ENCODE results near the gene PAQR4.

PAQR4 gene

DNA sequence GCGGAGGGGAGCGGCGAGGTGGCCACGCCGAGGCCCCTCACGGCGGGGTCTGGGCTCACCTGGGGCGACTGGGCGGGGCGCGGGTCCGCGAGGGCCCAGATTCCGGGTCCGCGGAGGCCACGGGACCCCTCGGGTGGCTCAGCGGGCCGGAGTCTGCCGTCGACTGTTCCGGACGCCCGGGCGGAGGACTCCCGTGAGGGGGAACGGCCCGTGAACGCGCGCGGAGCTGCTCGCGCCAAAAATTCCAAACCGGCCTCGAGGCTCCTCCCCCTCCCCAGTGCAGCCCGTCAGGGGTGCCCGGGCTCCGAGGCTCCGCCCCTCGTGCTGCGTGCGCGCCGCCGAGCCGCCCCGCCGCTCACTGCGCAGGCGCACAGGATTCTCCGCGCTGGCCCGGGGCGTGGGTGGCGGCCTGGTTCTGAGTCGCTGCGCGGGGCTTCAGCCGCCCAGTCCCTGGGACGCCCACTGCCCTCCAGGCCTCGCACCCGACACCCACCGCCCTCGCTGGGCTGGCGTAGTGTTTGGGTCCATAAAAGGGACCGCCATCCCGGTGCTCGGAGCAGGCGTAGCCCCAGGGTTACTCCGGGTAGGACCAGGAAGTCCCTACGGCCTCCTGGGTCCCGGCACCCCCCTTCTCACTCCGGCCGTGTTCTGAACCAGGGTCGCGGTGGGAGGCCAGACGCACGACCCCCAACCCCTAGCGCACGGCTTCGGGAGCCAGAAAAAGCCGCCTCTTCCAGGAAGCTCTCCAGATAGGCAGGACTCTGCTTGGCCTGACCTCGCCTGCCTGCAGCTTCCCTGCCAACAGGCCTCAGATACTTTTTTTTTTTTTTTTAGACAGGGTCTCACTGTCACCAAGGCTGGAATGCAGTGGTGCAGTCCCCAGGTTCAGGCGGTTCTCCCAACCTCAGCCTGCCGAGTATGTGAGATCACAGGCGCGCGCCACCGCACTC lies 11.4 kb downstream of the PAQR4 start, which contains the start of gene PKMYT1:
Gene PKMYT1 (minus strand): TSS at position 220 of the 950 bp plus-strand sequence. CDS start 789 bp downstream, outside the sequence.
- peak; percentile 37 for DNase-seq (ENCODE audit: low read depth)

DNA sequence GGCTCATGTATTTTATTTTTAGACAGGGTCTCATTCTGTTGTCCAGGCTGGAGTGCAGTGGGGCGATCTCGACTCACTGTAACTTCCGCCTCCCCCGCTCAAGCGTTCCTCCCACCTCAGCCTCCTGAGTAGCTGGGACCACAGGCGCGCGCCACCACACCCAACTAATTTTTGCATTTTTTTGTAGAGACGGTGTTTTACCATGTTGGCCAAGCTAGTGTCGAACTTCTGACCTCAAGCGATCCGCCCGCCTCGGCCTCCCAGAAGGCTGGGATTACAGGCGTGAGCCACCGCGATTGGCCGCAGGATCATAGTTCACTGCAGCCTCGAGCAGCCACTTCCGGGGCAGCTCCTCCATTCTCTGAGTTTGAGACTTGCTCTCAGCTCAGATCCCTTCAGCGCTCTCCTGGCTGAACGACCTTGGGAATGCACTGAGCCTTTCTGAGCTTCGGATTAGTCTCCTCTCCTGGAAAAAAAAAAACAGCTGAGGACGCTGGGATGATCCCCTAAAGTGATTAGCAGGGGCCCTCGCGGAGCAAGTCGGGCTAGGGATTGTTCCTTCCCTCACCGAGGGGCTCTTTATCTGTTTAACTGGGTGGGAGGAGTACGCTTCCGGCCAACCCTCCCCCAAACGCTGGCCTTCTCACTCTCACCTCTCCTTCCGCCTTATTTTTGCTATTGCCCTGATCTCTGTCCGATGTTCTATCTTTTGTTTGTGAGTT lies 12.2 kb downstream of the PAQR4 start:
- no peak for DNase-seq (ENCODE audit: low read depth)

DNA sequence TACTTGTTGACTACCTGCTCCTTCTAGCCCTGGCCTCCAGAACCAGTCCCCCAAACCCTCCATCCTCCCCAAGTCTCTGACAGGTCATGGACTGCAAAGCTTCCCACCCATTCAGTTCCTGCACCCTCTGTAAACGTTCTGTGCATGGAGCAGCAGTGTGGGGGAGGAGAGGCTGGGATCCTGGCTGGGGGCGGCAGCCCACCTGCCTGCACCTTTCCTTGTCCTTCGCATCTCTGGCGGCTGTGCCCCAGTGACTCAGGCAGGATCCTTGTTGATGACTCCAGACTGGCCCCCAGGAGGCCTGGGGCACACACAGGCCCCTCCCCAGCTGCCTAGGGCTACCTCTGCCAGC lies 12.7 kb downstream of the PAQR4 start:
- DNase-seq (ENCODE audit: low read depth): no peak

DNA sequence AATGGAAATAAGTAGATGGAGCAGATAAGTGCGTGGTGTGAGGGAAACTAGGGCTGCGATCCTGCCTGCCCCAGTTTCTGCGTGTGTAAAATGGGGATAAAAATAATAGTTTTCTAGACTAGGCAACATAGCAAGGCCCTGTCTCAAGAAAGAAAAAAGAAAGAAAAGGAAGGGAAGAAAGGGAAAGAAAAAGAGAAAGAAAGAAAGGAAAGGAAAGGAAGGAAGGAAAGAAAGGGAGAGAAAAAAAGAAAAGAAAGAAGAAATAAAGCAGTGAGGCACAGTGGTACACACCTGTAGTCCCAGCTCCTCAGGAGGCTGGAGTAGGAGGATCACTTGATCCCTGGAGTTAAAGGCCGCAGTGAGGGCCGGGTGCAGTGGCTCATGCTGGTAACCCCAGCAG lies 13.3 kb downstream of the PAQR4 start:
- DNase-seq (ENCODE audit: low read depth): no peak

DNA sequence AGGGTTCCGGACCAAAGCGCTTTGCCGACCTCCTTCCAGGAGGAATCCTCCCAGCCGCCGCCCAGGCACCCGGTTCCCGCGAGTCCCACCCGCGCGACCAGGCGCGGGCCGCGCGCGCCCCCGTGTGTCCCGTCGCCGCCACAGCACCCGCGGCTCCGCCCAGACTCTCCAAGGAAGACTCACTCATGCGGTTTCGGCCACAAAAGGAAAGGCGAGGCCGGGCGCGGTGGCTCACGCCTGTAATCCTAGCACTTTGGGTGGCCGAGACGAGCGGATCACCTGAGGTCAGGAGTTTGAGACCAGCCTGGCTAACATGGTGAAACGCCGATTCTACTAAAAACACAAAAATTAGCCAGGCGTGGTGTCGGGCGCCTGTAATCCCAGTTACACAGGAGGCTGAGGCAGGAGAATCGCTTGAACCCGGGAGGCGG lies 14.6 kb downstream of the PAQR4 start:
- DNase-seq (ENCODE audit: low read depth): peak; percentile 27

DNA sequence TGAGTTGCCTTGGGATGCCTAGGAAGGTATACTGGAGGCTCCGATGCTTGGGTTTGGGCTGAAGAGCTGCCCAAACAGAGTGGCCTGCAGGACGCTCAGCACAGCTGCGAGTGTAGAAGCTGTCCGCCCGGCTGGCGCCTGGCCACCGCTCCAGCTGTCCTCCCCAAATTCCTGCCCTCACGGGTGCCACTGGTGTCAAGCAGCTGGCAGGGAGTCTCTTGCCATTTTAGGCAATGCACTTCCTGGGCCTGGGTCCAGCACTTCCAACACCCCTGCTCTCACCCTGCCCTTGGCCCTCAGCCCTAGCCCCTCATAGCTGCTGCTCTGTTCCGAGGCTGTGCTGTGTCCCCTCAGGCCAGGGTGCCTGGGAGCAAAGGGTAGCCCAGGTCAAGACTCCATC lies 16.3 kb downstream of the PAQR4 start:
- no peak for DNase-seq (ENCODE audit: low read depth)

DNA sequence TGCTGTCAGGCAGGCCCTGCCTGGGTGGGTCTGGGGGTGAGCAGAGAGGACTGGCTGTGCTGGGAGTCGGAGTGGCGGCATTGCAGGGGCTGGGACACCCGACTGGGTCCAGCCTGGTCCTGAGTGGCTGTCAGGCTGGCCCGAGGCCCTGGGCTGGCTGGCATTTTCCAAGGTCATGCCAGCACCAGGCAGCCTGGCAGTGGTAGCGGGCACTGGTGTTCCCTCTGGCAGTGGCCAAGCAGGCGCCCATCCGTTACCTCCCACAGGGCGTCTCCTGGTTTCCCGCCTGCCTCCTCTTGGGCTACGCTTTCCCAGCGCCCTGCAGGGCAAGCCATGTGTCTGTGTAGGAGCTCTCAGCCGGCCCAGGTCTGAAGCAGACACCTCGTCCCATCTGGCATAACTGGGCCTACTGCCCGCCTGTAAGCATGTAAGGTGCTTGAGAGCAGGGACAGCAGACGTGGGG lies 16.8 kb downstream of the PAQR4 start:
- DNase-seq (ENCODE audit: low read depth): no peak

DNA sequence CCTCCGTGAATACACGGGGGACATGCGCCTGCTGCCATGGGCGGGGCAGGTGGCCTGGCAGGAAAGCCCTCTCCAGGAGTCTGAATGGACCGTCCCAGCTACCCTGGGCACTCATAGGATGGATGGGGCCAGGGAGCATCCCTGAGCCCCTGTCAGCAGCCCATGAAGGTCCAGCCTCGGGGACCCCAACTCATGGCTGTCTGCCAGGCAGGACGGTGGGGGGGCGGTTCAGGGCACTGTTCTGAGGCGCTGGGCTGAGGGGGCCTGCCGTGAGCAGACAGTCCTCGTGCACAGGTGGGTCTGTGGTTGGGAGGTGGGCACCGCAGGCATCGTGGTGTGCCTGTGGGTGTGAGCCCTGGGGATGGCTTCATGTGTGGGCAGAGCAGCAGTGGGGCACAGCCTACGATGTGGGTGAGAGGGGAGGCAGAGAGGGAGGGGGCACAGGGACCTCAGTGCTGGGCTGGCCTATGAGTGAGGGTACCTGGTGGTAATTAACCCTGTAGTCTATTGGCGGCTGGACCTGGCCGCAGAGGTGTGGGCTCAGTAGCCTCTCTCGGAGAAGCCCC lies 17.6 kb downstream of the PAQR4 start:
- no peak for DNase-seq (ENCODE audit: low read depth)

DNA sequence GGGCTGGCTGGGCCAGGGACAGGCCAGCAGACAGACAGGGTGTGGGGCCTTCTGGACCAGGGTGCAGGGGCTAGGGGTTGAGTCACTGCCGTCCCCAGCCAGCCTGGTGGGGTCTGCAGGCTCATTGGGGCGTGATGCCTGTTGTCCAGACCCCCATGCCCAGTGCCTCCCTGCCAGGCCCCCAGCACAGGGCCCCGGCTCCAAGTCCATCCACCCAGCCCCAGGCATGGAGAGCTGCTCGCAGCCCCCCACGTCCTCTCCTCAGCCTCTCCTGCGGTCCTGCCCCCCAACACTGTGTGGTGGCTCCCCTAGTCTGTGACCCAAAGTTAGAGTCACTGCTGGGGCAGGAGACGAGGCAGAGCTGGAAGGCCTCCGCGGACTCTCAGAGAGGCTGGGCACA lies 18.1 kb downstream of the PAQR4 start:
- DNase-seq (ENCODE audit: low read depth): no peak

DNA sequence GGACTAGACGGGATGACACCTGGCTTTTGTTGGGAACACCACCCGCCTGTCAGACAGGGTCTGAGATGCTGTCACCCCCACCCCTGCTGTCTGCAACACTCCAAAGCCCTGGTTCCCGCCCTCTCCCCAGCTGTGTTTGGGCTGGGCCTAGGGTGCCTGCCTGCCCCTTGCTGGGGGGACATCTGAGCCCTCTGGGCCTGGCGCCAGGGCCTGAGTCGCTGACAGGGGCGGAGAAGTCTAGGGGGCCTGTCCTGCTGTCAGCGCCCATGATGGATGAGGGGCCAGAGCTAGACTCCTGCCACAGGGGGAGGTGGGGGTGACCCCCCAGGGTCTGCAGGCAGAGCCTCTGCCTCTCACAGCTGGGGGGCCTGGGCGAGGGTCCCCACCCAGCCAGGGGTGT lies 18.7 kb downstream of the PAQR4 start:
- DNase-seq (ENCODE audit: low read depth): no peak

DNA sequence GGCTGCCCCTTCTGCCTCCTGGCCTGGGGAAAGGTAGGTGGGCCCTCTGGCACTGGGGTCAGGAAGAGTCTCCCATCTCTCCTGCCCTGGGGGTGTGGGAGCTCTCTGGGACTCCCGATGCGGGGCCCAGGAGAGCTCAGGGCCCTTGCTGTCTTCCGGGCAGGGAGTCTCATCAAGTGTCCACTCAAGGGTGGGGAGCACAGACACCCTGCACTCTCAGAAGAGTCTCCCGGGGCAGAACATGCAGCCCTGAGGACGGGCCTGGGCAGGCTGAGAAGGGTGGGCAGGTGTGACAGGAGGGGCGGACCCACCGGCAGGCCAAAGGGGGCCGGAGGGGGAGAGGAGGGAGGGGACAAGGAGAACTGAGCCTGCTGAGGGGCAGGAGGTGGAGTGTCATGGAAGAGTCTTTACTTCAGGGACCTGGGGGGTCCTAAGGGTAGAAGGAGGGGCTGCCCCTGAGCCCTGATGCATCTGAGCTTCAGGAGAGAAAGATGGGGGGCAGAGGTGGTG lies 19.5 kb downstream of the PAQR4 start:
- no peak for DNase-seq (ENCODE audit: low read depth)

DNA sequence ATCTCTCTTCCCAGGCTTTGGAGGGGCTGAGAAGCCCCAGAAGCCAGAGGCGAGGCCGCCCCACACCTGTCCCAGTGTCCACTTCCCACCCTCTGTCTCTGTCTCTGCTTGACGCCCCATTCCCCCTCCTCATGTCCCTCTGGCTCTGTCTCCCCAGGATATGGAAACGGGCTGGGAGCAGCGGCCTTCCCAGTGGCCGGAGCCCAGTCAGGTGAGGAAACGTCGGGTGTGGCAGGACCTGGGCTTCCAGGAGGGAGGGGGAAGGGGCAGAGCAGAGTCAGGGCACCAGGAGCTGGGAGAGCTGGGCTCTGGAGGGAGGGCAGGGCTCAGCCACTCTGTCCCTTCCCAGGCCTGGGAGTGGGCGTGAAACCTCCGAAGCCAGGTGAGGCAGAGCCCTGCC lies 21.7 kb downstream of the PAQR4 start:
- no peak for DNase-seq (ENCODE audit: low read depth)

DNA sequence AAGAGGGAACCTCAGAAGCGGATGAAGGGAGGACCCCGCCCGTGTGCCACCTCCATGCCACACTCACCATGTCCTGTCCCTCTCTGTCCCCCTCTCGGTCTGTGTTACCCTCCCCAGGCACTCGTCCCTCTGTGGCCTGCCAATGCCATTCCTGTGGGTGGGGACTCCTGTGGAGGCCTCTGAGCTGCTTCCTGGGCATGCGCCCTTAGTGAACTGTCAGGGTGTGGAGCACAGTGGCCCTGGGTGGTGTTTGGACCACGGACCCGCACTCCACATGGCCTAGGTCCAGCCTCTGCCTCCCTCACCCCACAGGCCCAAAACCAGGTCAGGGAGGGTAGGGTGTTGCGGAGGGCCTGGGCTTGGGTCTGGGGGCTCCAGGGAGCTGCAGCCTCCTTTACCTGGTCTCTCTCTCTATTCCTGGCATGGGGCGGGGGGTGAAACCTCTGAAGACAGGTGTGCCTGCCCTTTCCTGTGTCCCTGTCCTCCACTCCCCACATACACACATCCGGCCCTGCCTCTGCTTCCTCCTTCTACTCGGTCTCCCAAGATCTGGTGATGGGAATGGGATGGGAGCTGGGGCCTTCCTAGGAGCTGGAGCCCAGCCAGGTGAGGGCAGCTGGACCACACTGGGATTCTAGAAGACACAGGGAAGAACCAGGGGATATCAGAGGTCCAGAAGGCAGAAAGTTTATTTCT lies 22.6 kb downstream of the PAQR4 start:
- no peak for DNase-seq (ENCODE audit: low read depth)

DNA sequence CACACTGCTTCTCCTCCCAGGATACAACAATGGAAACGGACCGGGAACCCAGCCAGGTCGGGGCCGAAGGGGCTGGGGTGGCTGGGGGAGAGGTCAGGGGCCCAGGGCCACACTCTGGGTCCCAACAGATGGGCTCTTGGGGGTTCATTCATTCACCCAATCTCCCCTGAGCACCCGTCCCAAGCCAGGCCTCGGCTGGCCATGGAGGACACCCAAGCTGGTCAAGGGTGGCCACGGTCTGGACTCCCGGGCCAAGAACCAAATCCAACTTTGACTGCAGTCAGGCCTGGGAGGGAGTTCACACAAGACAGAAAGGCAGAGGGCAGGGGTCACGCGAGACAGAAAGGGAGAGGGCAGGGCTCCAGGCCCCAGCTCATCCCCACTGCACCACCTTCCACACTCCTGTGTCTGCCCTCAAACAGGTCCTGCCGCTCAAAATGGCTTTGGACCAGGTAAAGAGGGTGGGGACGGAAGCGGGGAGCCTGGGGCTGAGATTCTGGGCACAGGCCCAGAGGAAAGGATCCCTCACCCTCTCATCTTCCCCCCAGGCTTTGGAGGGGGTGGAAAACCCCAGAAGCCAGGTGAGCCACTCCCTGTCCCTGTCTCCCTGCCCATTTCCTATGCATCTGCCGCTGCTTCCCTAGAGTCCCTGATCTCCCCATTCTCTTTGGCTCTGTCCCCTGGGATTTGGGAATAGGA lies 23.4 kb downstream of the PAQR4 start:
- DNase-seq (ENCODE audit: low read depth): no peak

DNA sequence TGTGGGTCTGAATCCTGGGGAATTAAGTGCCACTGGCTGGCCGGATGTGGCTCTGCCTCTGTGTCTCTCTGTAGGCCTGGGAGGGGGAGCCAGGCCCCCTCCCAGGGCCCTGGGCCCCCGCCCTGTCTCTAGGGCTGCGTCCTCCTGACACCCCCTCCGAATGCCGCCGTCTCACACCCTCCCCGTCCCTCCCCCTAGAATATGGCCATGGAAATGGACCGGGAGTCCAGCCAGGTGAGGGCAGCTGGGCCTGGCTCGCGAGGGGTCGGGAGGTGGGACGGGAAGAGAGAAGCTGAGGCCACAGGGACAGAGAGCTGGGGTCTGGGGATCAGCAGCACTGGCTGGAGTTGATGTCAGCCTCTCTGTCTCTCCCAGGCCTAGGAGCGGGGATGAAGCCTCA lies 27.1 kb downstream of the PAQR4 start:
- DNase-seq (ENCODE audit: low read depth): no peak

DNA sequence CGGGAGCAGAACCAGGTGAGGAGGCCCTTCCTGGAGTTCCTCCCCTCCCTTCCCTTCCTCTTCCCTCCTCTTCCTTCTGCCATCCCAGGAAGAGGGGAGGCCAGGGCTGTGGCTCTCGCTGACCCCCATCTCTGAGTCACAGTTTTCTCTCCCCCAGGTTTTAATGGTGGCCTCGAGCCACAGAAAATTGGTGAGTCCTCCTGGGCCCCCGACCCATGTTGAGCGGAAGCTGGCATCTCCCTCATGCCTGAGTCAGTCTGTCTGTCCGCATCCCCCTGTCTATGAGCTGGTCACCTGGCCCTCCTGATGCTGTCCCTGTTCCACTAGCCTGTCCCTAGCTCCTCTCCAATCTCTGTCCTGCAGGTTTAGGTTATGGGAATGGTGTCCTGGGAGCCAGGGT lies 30.8 kb downstream of the PAQR4 start:
- no peak for DNase-seq (ENCODE audit: low read depth)

DNA sequence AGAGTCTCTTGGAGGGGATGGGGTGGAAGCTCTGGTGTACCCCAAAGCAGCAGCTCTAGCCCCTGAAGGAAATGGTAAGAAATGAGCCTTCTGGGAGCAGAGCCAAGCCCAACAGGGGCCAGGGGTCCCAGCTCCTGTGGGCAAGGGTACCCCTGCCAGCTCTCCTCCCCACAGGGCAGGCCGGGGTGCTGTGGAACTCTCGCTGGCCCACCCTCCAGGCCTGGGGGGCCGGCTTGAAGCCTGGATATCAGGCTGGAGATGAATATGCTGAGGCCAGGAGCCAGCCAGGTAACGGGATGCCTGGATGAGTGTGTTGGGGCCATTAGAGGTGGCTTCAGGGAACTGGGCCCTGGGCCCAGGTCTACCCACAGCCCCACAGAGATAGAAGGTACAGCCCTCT lies 31.4 kb downstream of the PAQR4 start:
- DNase-seq (ENCODE audit: low read depth): no peak

DNA sequence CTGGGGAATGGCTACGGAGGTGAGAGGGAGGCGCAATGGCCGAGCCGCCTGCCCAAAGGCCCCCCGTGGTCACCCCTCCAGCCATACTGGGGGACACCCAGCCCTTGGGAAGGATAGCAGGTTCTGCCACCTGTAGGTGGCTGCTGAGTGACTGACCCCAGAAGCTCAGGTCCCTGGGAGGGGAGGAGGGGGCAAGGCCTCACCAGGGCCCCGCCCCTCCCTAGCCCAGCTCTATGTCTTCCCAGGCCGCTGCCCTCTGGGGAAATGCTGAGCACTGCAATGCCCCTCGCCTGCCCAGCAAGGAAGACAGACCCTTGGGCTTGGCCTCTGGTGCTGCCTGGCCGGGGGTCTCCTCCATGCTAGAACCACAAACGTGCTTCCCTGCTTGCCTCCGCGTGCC lies 32.2 kb downstream of the PAQR4 start:
- no peak for DNase-seq (ENCODE audit: low read depth)

DNA sequence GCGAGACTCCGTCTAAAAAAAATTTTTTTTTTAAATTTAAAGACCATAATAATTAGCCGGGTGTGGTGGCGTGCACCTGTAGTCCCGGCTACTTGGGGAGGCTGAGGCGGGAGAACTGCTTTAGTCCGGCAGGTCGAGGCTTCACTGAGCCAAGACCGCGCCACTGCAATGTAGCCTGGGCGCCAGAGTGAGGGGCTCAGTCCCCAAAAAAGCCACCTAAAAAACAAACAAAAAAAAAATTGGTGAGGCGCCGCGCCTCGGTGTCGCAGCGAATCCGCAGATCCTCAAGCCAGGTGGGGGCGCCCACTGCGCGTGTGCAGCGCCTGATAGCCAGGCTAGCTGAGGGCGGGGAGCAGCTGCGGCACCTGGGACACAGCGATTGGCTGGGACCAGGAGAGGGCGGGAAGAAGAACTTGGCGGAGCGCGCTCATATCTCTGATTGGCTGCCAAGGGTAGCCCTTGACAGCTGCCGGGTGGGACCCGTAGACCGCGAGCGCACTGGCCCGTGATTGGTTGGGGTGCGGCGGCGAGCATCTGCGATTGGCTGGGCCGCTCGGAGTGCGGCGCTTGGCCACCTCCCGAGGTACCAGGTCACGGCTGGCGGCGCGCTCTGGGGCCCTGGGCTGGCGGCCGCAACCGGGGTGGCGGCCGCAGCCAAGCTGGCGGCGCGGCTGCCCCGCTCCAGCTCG lies 34.6 kb downstream of the PAQR4 start:
- DNase-seq (ENCODE audit: low read depth): peak; percentile 88

DNA sequence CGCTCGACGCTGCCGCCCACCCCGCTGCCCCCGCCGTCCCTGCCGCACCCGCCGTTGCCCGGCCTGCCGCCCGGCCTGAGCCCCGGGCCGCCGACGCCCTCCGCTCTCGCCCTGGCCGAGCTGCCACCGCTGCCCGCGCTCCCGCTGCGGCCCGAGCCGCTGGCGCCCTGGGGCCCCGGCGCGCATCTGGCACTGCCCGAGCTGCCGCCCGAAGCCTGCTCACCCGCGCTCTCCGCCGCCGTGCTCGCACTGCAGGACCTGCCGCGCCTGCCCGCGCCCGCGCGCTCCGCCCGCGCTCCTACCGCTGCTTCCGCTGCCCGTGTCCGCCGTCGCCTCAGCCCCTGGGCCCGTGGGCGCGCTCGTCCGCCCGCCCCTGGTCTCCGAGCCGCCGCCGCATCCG lies 35.2 kb downstream of the PAQR4 start:
- no peak for DNase-seq (ENCODE audit: low read depth)

DNA sequence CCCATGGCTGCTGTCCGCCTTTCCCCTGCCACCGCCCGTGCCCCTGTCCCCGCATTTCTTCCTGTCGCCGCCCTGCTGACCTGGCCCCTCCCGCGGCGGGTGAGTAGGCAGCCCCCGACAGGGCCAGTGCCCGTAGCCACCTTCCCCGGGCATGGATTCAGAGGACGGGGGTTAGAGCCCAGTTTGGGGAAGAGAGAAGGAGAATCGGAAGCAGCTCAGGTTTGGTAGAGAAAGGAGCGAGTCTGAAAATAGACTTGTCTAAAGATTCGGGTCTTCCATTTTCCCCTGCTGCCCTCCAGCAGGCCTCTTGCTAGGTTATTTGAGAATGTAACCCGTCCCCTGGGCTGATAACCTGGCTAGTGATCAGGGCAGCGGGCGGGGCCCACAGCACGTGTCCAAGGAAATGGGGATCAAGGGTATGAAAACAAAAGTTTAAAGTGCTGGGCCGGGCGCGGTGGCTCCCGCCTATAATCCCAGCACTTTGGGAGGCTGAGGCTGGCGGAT lies 35.7 kb downstream of the PAQR4 start:
- DNase-seq (ENCODE audit: low read depth): no peak
